ENCODE measurements around the gene ACOXL. TPM values are rescaled to one million over a fixed set of nuclear protein-coding genes. Genes with fewer than 3 reads are reported as not detected.

Gene ACOXL
- total and polyA plus RNA-seq, 9 donors, result 0.17 to 0.31 (median 0.23) TPM; not detected in 4

DNA sequence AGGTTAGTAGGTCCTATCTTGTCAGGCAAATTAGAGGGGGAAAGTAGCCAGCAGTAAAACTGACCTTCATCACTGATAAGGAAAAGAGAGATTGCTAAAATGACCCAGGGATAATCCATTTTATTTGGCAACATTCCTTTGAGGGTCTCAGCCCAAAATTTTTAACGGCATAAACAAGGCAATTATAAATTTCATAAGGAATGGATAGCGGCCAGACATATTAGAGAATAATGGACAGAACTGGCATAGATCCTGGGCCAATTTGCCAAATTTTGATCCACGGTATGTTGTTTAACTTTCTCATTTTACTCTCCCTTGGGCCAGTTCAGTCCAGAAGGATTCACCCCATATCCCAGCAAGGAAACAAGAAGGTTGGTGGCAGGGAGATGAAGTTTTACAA is 217.9 kb downstream of the ACOXL start:
- no peak for DNase-seq
- no peak overlapping the region for H3K4me3 ChIP-seq
- H3K9me3 ChIP-seq, result no peaks in the 10 kb centered on the region
- WGBS, 3 donors, result 21 to 31% (median 22%) methylated on average over 3 of the region's 3 CpGs
- intact Hi-C loops (cut with DNase I), result no loop called here
- H3K27me3 ChIP-seq, result no peaks in the 10 kb centered on the region
- H3K4me1 ChIP-seq (ENCODE audit: insufficient read depth), result no peaks in the 10 kb centered on the region
- TF ChIP-seq, protein P1, sequence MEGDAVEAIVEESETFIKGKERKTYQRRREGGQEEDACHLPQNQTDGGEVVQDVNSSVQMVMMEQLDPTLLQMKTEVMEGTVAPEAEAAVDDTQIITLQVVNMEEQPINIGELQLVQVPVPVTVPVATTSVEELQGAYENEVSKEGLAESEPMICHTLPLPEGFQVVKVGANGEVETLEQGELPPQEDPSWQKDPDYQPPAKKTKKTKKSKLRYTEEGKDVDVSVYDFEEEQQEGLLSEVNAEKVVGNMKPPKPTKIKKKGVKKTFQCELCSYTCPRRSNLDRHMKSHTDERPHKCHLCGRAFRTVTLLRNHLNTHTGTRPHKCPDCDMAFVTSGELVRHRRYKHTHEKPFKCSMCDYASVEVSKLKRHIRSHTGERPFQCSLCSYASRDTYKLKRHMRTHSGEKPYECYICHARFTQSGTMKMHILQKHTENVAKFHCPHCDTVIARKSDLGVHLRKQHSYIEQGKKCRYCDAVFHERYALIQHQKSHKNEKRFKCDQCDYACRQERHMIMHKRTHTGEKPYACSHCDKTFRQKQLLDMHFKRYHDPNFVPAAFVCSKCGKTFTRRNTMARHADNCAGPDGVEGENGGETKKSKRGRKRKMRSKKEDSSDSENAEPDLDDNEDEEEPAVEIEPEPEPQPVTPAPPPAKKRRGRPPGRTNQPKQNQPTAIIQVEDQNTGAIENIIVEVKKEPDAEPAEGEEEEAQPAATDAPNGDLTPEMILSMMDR (IDR thresholded peaks at IDR 0.05), result no peak
- TF ChIP-seq POLR2A (IDR thresholded peaks at IDR 0.05) (no peak), EP300 (IDR thresholded peaks at IDR 0.05) (no peak)
- H3K36me3 ChIP-seq, result no peaks in the 10 kb centered on the region
- H3K27ac ChIP-seq, result no peak overlapping the region

- Histone ChIP-seq H3K27me3 (no peaks in the 10 kb centered on the region), H3K4me3 (no peak overlapping the region), H3K27ac (no peak overlapping the region), H3K9me3 (no peaks in the 10 kb centered on the region), H3K4me1 (ENCODE audit: insufficient read depth) (no peaks in the 10 kb centered on the region), H3K36me3 (no peaks in the 10 kb centered on the region)
- no peak for DNase-seq
- intact Hi-C loops (cut with DNase I), result no loop called here
- WGBS, 3 donors, result 29 to 55% (median 39%) methylated on average over 2 of the region's 2 CpGs
- TF ChIP-seq, protein P1 (IDR thresholded peaks at IDR 0.05), result no peak
- TF ChIP-seq EP300 (IDR thresholded peaks at IDR 0.05) (no peak), POLR2A (IDR thresholded peaks at IDR 0.05) (no peak)
Observed at GRCh38 chr2:110955045-110955444, 222.7 kb downstream of the ACOXL start.

DNA sequence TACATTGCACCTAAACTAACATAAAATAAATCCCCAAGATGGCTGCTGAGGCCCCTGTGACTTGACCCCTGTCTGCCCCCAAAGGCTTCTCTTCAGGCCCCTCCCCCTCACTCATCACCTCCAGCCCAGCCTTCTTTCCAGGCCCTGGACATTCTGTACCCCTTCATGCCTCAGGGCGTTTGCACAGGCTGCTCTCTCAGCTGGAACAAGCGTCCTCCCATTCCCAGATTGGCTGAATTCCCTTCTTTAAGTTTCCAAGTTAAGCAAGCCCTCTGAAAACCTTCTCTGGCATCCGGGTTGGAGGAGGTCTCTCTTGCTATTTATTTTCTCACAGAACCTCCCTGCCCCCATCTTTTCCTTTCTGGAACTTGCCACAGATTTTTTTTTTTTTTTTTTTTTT is 223.2 kb downstream of the ACOXL start:
- DNase-seq, result no peak
- H3K36me3 ChIP-seq, result no peaks in the 10 kb centered on the region
- H3K9me3 ChIP-seq, result no peaks in the 10 kb centered on the region
- no peaks in the 10 kb centered on the region for H3K27me3 ChIP-seq
- intact Hi-C loops (cut with DNase I), result no loop called here
- H3K4me3 ChIP-seq, result no peak overlapping the region
- H3K27ac ChIP-seq, result no peak overlapping the region
- TF ChIP-seq POLR2A (IDR thresholded peaks at IDR 0.05), result no peak
- TF ChIP-seq, protein P1 (IDR thresholded peaks at IDR 0.05), result no peak
- TF ChIP-seq EP300 (IDR thresholded peaks at IDR 0.05), result no peak
- WGBS, 3 donors, result 47 to 54% (median 50%) methylated on average over 3 of the region's 3 CpGs
- H3K4me1 ChIP-seq (ENCODE audit: insufficient read depth), result no peaks in the 10 kb centered on the region

GRCh38 chr2:110957293-110957692 is 224.9 kb downstream of the ACOXL start:
- H3K36me3 ChIP-seq, result no peaks in the 10 kb centered on the region
- no peak overlapping the region for H3K4me3 ChIP-seq
- no peaks in the 10 kb centered on the region for H3K4me1 ChIP-seq (ENCODE audit: insufficient read depth)
- no peaks in the 10 kb centered on the region for H3K27me3 ChIP-seq
- H3K27ac ChIP-seq, result no peak overlapping the region
- H3K9me3 ChIP-seq, result no peaks in the 10 kb centered on the region
- intact Hi-C loops (cut with DNase I), result no loop called here
- 47 to 67% (median 58%) methylated on average over 5 of the region's 5 CpGs for WGBS, 3 donors
- no peak for DNase-seq
- TF ChIP-seq EP300 (IDR thresholded peaks at IDR 0.05) (no peak), POLR2A (IDR thresholded peaks at IDR 0.05) (no peak)
- TF ChIP-seq, protein P1 (IDR thresholded peaks at IDR 0.05), result no peak

All from ovary (tissue), 9 donors.